Muscle of arm (tissue), 12 donors: ENCODE data around the gene MYO18B. TPM values are rescaled to one million over a fixed set of nuclear protein-coding genes. Genes with fewer than 3 reads are reported as not detected.

Experiments
- DNase-seq: peaks from one replicate; pipeline ENCODE4 v3.0.0-alpha.2; 2013
- polyA plus RNA-seq, 12 donors: library from polyadenylated mRNA; unstranded; fragments of 120-200 nt; gene quantifications; one replicate each; pipeline ENCODE4 v1.2.1, GENCODE V29; 2013; ENCODE audit not compliant: insufficient read length in 12 of 12

The MYO18B gene
- polyA plus RNA-seq, 12 donors: 26.6 to 139 (median 64.0) TPM

- DNase-seq: no peak
Observed at GRCh38 chr22:26045051-26045450, 303.1 kb downstream of the MYO18B start.

DNA sequence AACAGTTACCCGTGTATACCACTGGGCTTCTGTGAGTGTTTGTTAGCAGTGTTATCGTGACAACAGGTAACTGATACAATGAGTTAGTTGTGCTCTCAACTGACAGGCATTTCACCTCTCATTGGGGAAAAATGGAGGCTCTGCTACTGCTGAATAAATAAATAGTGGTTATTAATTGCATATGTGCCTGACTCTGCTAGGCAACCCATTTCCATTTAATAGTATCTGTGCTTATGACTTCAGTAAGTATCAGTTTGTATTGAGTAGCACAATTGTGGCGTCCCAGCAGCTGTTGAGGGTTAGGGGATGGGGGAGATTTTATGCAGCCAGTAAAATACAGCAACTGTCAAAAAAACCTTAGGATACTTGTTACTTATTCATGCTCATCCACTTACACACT, 303.9 kb downstream of the MYO18B start:
- no peak for DNase-seq

- no peak for DNase-seq
Observed at GRCh38 chr22:26047516-26047915, 305.5 kb downstream of the MYO18B start.

- no peak for DNase-seq
Observed at GRCh38 chr22:26047920-26048319, 305.9 kb downstream of the MYO18B start.

DNA sequence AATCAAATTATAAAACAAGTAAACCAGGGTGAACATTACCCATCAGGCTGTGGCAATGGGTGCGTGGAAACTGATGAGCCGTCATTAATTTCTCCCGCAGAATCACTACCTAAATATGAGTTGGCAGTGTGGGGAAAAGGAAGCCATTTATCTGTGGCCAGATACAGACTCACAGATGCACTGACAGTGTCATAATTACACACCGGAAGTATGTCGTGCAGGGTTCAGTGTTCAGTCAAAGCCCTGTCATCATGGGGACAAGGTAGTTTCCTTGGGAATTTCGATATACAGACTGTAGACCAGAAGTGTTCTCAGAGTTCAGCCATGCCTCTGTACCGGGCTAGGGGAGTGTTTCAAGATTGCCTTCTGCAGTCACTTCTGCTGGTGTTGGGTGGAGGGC, 308.1 kb downstream of the MYO18B start:
- DNase-seq: no peak

DNA sequence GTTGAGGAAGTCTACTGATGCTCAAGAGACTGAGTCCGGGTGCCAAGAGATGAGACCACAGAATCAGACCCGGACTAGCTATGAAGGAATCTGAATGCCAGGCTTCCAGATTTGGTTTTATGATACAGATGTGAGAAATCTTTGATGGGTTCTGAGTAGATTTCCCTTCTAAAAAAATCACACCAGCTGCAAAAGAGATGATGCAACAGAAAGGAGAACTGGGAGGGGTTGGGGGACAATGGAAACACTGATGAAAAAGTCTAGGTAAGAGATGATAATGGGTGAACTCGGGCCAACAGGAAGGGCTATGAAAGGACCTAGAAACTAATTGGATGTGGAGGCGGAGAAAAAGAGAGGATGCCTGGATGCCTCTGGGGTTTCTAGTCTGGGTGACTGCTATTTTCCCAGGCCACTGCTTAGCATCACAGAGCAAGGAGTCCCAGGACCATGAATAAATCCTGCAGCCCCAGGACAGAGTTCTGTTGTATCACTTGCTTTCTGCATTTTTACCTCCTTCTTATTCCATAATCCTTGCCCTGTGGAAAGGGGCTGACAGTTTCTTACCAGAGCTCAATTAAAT, 311.8 kb downstream of the MYO18B start:
- DNase-seq: no peak

DNA sequence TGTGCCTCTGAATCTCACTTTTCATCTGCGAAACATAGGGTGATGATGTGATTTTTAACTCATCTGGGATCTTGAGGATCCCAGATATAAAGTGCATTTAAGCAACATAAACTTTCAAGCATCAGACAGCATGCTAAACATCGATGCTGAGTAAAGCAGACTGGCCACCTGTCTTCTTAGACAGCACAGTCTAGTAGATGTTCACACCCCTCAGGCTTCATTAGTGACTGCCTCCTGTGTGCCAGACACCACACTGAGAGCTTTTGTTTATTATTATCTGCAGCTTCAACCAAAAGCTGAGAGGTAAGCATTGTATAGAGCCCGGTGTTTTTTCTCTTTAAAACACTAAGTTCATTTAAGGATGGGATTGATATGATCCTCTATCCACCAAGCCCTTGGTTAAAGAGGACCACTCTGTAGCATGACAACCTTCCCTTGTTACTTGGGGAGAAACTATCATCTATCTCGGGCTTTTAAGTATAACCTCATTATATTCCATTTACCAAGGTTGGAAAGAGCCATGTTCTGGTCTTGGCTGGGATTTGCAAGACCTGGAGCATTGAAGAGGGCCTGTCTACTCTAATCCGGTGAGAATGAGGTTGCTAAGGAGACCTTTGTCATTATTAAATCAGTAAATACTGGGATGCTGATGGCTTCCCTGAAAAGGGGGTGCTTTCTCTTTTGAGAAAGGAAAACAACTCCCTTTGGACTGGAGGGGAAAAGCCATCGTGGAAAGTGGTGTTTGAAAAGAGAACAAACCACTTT, 313.0 kb downstream of the MYO18B start:
- no peak for DNase-seq

DNA sequence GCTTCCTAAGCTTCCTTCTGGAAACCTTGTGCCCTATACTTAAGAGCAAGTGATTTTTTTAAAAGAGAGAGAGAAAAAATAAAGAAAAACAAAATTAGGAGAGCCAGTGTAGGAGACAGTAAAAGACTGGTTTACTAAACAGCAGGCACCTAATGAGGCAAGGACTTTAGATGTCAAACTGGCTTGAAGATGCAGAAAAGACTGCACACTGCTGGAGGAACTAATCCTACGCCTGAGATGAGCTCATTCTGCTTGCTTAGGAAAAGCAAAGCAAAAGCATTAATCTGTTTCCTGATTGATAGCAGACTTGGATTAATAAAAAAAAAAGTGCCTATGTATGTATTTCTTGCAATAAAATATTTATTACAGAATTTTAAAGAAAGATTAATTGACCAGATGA, 313.7 kb downstream of the MYO18B start:
- no peak for DNase-seq

DNA sequence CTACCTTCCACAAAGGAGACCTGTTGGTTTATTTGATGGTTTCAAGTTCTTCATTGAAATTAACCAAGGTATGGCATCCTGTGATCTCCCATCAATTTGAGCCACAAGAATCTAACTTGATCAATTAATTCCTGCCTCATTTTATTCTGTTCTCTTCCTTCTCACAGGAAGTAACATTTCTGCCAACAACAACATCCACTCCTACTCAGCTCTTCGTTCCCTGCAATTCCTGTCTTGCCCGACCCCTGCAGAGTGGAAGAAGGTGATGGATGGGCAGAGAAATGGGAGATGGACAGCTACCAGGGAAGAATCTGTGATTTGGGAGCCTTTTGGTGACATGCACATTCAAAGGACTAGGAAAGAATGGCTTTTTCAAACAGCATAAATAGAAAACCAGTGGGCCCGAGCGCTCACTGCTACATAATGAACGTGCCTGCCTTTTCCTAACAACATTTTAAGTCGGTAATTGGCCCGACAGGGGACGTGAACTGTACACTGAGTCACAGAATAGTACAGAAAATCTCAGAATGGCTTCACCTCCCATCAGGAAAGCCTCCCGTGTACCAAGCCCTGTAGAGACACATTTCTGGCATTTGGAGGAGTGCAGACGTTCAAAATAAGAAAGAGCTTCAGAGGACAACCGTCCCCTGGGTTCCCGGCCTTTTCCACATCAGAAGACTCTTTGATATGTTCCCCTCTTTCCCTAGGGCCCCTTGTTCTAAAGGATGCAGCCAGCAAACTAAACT, 314.6 kb downstream of the MYO18B start:
- no peak for DNase-seq

DNA sequence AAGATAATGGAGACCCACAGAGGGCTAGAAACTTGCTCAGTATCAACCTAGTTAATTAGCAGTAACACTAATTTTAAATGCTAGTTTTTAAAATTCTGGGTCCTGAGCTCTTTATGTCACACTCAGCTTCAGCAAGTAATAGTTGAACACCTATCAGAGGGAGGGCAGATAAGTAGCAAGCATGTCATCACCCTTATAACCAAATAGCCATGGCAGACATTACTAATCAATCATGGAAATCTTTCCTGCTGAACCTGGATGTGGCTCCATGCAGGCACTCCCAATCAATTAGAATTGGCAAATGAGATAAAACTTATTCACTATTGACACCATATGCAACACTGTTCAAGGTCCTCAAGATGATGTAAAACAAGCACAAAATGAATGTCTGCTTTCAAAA, 315.7 kb downstream of the MYO18B start:
- DNase-seq: no peak

- no peak for DNase-seq
Observed at GRCh38 chr22:26064048-26064447, 322.1 kb downstream of the MYO18B start.

- no peak for DNase-seq
Observed at GRCh38 chr22:26065847-26066246, 323.9 kb downstream of the MYO18B start.

GRCh38 chr22:26066534-26066933, 324.5 kb downstream of the MYO18B start:
- DNase-seq: no peak

DNA sequence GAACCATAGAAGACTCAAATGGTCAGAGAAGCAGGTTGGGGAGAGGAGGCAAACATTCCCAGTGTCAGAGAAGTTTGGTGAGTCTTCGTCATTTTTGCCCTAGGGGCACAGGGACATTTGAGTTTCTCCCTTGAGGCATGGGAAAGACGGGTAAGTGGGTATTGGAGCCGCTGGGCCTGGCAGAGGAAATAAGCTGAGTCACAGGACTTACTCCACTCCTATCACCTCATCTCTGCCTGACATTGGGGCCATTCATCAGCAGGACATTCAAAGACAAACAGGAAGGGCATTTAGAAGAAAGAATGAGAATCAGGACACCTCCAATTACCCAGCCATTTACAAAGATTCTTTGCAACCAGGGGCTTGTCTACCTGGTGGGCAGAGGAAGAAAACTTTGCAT, 326.6 kb downstream of the MYO18B start:
- no peak for DNase-seq

- DNase-seq: no peak
Observed at GRCh38 chr22:26072621-26073020, 330.6 kb downstream of the MYO18B start.

DNA sequence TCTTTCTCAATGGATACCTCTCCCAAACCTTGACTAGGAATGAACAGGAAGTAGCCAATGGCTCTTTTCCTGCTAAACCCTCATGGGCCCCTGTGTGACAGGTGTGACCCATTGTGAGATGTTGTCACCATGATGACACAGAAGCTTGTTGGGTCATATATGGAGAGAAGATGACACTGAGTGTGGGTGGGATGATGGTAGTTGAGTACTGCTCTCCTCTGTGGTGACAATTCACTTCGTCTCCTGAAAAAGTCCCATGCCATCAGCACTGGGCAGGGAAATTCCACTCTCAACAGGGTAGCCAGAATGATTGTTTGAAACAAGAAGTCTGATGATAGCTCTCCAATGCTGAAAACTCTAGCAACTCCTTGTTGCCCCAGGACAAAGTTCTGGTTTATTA, 333.3 kb downstream of the MYO18B start:
- DNase-seq: no peak

DNA sequence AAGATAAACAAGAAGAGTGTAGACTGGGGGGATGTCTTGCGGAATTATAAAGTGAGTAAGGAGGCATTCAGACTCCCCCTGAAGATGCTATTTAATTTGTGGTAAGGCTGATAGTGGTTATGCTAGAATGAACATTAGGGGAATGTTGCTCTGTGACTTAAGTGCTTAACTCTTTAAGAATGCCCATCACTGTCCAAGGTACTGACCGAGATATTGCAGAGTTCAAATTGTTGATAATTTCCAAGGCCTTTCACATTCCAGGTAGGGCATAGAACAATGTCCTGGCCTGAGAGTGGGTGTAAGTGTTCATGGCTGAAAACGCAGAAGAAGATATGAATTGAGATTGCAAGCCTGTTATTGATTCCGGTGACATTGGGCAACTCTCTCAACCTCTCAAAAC, 337.0 kb downstream of the MYO18B start:
- DNase-seq: no peak

Other genes with a start within 250 kb of the MYO18B start
- 10 to 100 TPM in 1 of 12 donors, 1 to 10 TPM in 10, not detected in 1; 5.7 to 16.8 (median 8.5) TPM for gene GRK3, start 177.5 kb upstream of the MYO18B start, polyA plus RNA-seq